PC-3 (cell line): ENCODE data around the gene PLIN4. TPM values are rescaled to one million over a fixed set of nuclear protein-coding genes. Genes with fewer than 3 reads are reported as not detected.

Experiments used
- ATAC-seq: fragments of 200-7000 bp; cut with Tn5 transposase; 2 replicates; pipeline ENCODE4 v1.9.1; 2020; ENCODE audit warnings: mild to moderate bottlenecking, moderate library complexity
- BruUV-seq: library from RNA; stranded (reverse); fragments of 400-500 nt; replicated peaks from 2 replicates; lab custom pipeline; 2021; lab: Mats Ljungman, UMichigan
- CTCF ChIA-PET: fragments of 300-600 bp; sonication (Branson Sonifier 250); formaldehyde crosslinking; loops from one replicate; lab custom pipeline; 2022; ENCODE audit warnings: antibody characterized with exemption; lab: Charles Lee
- POLR2A ChIA-PET: fragments of 300-600 bp; sonication (Branson Sonifier 250); formaldehyde crosslinking; loops from one replicate; lab custom pipeline; 2022; ENCODE audit warnings: antibody characterized with exemption; ENCODE audit not compliant: unreplicated experiment; lab: Charles Lee
- DNase-seq: peaks from one replicate; pipeline ENCODE4 v3.0.0-alpha.2; 2015
- H2AFZ ChIP-seq: fragments of 300-600 bp; sonication (generic); 2 replicates; pipeline ENCODE4 v1.6.0; 2016; ENCODE audit warnings: antibody characterized with exemption, low read length
- H3F3A ChIP-seq: fragments of 300-600 bp; sonication (generic); one replicate; pipeline ENCODE4 v1.6.0; 2017; ENCODE audit warnings: antibody characterized with exemption, low read length, control low read depth, mild to moderate bottlenecking; ENCODE audit not compliant: unreplicated experiment
- H3K27ac ChIP-seq: fragments of 300-600 bp; sonication (generic); 2 replicates; pipeline ENCODE4 v1.5.1; 2016; ENCODE audit warnings: mild to moderate bottlenecking, low read length
- H3K27me3 ChIP-seq: fragments of 300-600 bp; sonication (generic); 2 replicates; pipeline ENCODE4 v1.6.1; 2016; ENCODE audit warnings: low read length, mixed read lengths
- H3K36me3 ChIP-seq: fragments of 300-600 bp; sonication (generic); 2 replicates; pipeline ENCODE4 v1.6.1; 2016; ENCODE audit warnings: low read depth, mixed run types, low read length, mixed read lengths
- H3K4me1 ChIP-seq: fragments of 300-600 bp; sonication (generic); 2 replicates; pipeline ENCODE4 v1.5.1; 2016; ENCODE audit warnings: low read length; ENCODE audit not compliant: insufficient read depth
- H3K4me2 ChIP-seq: fragments of 300-600 bp; sonication (generic); 2 replicates; pipeline ENCODE4 v1.6.0; 2016; ENCODE audit warnings: low read length
- H3K4me3 ChIP-seq: fragments of 300-600 bp; sonication (generic); 2 replicates; pipeline ENCODE4 v1.5.1; 2016; ENCODE audit warnings: mild to moderate bottlenecking, low read length, mixed read lengths
- H3K79me2 ChIP-seq: fragments of 300-600 bp; sonication (generic); 2 replicates; pipeline ENCODE4 v1.6.1; 2017; ENCODE audit warnings: low read length, mixed read lengths
- H3K9ac ChIP-seq: fragments of 300-600 bp; sonication (generic); 2 replicates; pipeline ENCODE4 v1.6.0; 2016; ENCODE audit warnings: mild to moderate bottlenecking, low read length
- H3K9me2 ChIP-seq: fragments of 300-600 bp; sonication (generic); replicated peaks from 2 replicates; pipeline ENCODE4 v1.6.1; 2016; ENCODE audit warnings: mixed run types, low read length, mixed read lengths
- H3K9me3 ChIP-seq: fragments of 300-600 bp; sonication (generic); 2 replicates; pipeline ENCODE4 v1.6.1; 2016; ENCODE audit warnings: low read length, mixed read lengths
- H4K20me1 ChIP-seq: fragments of 300-600 bp; sonication (generic); 2 replicates; pipeline ENCODE4 v1.6.1; 2016; ENCODE audit warnings: low read length, mixed read lengths
- EZH2 ChIP-seq: fragments of 300-600 bp; sonication (generic); IDR thresholded peaks from one replicate; pipeline ENCODE4 v1.6.1; 2017; ENCODE audit warnings: antibody characterized with exemption, mild to moderate bottlenecking, low read length; ENCODE audit not compliant: unreplicated experiment
- EZH2phosphoT487 ChIP-seq: fragments of 300-600 bp; sonication (generic); IDR thresholded peaks from 2 replicates; pipeline ENCODE4 v1.6.1; 2018; ENCODE audit warnings: mild to moderate bottlenecking, antibody characterized with exemption, low read length, borderline replicate concordance
- intact Hi-C: fragments of 100-400 bp; cut with micrococcal nuclease; formaldehyde crosslinking; loops from 2 replicates; pipeline ENCODE4 v1.9.0; 2023
- total RNA-seq: library from RNA; depleted of rRNA; stranded (reverse); fragments of >200 nt; gene quantifications from 2 replicates; pipeline ENCODE4 v1.2.3, GENCODE V29; 2014
- TF ChIP-seq, protein P1 (sequence below): fragments of 300-600 bp; sonication (generic); conservative IDR thresholded peaks from 2 replicates; pipeline ENCODE4 v1.5.1; 2017; ENCODE audit warnings: antibody characterized with exemption, low read depth, mild to moderate bottlenecking, low read length

Gene PLIN4
- total RNA-seq, 1 experiment from 2014 or later = 9.1 TPM

DNA sequence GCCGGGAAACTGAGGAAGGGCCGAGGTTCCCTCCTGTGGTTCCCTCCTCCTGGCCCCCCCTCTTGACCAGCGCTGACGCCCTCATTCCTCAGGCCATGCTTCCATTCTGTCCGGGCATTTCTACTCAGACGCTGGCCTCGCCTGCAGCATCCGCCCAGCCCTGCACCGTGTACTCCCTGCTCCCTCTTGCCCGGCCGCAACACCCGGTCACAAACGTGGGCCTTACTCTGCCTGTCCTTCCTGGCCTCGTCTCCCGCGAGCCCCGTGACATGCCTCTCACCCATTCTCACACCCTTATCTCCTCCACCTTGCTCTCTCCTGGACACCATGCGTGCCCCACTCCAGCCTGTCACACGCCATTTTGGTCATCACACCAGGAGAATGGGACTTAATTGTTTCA, 34.9 kb downstream of the PLIN4 start:
- no peaks in the 10 kb centered on the region for H3K79me2 ChIP-seq
- H4K20me1 ChIP-seq = no peaks in the 10 kb centered on the region
- peaks cover 12% of the 10 kb centered on the region; the same call in 1 of the 2 replicates for H3K36me3 ChIP-seq
- H3K27me3 ChIP-seq = no peaks in the 10 kb centered on the region
- BruUV-seq = no TSS peak
- H3K4me2 ChIP-seq = no peak overlapping the region
- intact Hi-C loops = no loop called here
- ChIA-PET POLR2A (no interaction called here), CTCF (no interaction called here)
- H3K9me2 ChIP-seq = no peaks in the 10 kb centered on the region
- no peaks in the 10 kb centered on the region for H3F3A ChIP-seq
- H3K9me3 ChIP-seq = no peaks in the 10 kb centered on the region
- DNase-seq (no peak), ATAC-seq (no peak)
- H3K4me3 ChIP-seq = no peak overlapping the region
- TF ChIP-seq EZH2 (no peak), EZH2phosphoT487 (no peak)
- TF ChIP-seq, protein P1, sequence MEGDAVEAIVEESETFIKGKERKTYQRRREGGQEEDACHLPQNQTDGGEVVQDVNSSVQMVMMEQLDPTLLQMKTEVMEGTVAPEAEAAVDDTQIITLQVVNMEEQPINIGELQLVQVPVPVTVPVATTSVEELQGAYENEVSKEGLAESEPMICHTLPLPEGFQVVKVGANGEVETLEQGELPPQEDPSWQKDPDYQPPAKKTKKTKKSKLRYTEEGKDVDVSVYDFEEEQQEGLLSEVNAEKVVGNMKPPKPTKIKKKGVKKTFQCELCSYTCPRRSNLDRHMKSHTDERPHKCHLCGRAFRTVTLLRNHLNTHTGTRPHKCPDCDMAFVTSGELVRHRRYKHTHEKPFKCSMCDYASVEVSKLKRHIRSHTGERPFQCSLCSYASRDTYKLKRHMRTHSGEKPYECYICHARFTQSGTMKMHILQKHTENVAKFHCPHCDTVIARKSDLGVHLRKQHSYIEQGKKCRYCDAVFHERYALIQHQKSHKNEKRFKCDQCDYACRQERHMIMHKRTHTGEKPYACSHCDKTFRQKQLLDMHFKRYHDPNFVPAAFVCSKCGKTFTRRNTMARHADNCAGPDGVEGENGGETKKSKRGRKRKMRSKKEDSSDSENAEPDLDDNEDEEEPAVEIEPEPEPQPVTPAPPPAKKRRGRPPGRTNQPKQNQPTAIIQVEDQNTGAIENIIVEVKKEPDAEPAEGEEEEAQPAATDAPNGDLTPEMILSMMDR = no peak
- no peak overlapping the region for H2AFZ ChIP-seq
- H3K27ac ChIP-seq = no peak overlapping the region
- H3K9ac ChIP-seq = no peak overlapping the region
- H3K4me1 ChIP-seq = no peaks in the 10 kb centered on the region

DNA sequence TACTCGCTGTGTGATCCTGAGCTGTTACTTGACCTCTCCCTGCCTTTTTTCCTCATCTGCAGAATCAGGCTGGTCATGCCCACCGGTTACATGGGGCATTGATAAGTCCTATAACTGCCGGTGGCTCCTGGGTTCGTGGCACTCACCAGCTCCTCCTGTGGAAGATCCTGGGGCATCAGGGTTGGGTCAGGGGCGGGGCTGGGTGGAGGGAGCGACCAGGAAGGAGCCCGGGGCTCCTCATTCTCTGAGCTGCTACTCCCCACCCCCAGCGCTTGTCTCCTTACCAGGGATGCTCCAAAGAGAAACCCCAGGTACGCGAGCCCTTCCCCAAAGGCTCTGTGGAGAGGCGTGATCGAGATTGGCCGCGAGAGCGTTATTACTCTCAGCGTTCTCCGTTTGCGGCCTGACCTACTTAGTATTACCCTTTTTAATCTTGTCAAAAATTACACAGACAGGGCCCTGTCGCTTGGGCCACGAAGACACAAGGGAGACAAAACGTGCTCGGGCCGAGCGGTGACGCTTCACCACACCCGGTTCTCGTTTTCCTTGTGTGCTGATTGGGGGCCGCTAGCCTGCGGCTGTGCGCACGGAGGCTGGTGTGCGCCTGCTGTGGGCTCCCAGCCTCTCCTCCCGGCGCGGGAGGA, 35.4 kb downstream of the PLIN4 start:
- no peaks in the 10 kb centered on the region for H3F3A ChIP-seq
- H3K9me2 ChIP-seq = no peaks in the 10 kb centered on the region
- no peak overlapping the region for H3K4me2 ChIP-seq
- ATAC-seq (no peak), DNase-seq (no peak)
- no peak overlapping the region for H3K27ac ChIP-seq
- no peaks in the 10 kb centered on the region for H3K27me3 ChIP-seq
- TF ChIP-seq EZH2 (no peak), EZH2phosphoT487 (no peak)
- TF ChIP-seq, protein P1 = no peak
- H4K20me1 ChIP-seq = no peaks in the 10 kb centered on the region
- H3K4me1 ChIP-seq = no peaks in the 10 kb centered on the region
- CTCF ChIA-PET = interaction anchor here (0.6 kb wide), 1 partner anchor 35 kb away, joined by 8 read pairs; the partner anchor contains the start of gene PLIN4
- H3K9ac ChIP-seq = no peak overlapping the region
- peaks cover 11% of the 10 kb centered on the region; the same call in 1 of the 2 replicates for H3K36me3 ChIP-seq
- H2AFZ ChIP-seq = no peak overlapping the region
- BruUV-seq = no TSS peak
- intact Hi-C loops = no loop called here
- no peaks in the 10 kb centered on the region for H3K79me2 ChIP-seq
- POLR2A ChIA-PET = no interaction called here
- H3K9me3 ChIP-seq = no peaks in the 10 kb centered on the region
- H3K4me3 ChIP-seq = no peak overlapping the region
